Nephron (organoid): ENCODE measurements around the gene ARHGEF16.

Experiments used
- H3K27ac Mint-ChIP-seq, 3 experiments: 2 replicates each; pipeline ENCODE4 v1.8.0; 2020; ENCODE audit warnings: mixed read lengths in 3 of 3, mild to moderate bottlenecking in 2 of 3, moderate library complexity in 1 of 3
- H3K27me3 Mint-ChIP-seq: 2 replicates; pipeline ENCODE4 v1.8.0; 2021; ENCODE audit warnings: low read depth, mild to moderate bottlenecking, moderate library complexity, mixed read lengths
- H3K36me3 Mint-ChIP-seq: 2 replicates; pipeline ENCODE4 v1.8.0; 2020; ENCODE audit warnings: low read depth, mixed read lengths
- H3K4me1 Mint-ChIP-seq: 2 replicates; pipeline ENCODE4 v1.8.0; 2020; ENCODE audit warnings: mixed read lengths
- H3K4me3 Mint-ChIP-seq, 3 experiments: 2 replicates each; pipeline ENCODE4 v1.8.0; 2020; ENCODE audit warnings: mild to moderate bottlenecking in 3 of 3, mixed read lengths in 3 of 3, moderate library complexity in 2 of 3
- H3K9me3 Mint-ChIP-seq: 2 replicates; pipeline ENCODE4 v1.8.0; 2020; ENCODE audit warnings: mixed read lengths
- TF ChIP-seq, protein P1 (sequence below), 3 experiments: fragments of 200-600 bp; sonication (generic); IDR thresholded peaks; one replicate each; pipeline ENCODE4 v1.5.0; 2021; ENCODE audit warnings: antibody characterized with exemption in 3 of 3; ENCODE audit not compliant: unreplicated experiment in 3 of 3

ARHGEF16 gene

DNA sequence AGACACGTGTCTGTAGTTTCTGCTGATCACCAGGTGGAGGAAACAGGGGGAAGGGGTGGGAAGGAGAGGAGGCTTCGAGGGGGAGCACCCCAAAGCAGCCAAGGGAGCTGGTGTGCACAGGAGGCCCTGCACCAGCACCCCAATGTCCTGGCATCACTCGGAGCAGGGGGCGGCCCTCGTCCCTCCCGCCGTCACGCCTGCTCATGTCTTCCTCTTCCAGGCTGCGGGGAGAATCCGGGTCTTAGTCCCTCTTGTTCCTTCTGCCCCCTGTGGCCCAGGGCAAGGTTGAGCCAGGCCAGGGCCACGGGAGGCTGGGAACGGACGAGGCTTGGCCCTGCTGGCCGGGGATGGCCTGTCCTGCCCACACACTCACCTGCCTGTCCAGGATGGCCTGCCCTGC lies 21.4 kb upstream of the ARHGEF16 start:
- Mint-ChIP-seq H3K4me3 (no peak overlapping the region), H3K27ac (no peak overlapping the region), H3K27me3 (peaks cover 11% of the 10 kb centered on the region), H3K4me1 (no peaks in the 10 kb centered on the region), H3K36me3 (peaks cover 8% of the 10 kb centered on the region), H3K9me3 (no peaks in the 10 kb centered on the region)
- TF ChIP-seq, protein P1, sequence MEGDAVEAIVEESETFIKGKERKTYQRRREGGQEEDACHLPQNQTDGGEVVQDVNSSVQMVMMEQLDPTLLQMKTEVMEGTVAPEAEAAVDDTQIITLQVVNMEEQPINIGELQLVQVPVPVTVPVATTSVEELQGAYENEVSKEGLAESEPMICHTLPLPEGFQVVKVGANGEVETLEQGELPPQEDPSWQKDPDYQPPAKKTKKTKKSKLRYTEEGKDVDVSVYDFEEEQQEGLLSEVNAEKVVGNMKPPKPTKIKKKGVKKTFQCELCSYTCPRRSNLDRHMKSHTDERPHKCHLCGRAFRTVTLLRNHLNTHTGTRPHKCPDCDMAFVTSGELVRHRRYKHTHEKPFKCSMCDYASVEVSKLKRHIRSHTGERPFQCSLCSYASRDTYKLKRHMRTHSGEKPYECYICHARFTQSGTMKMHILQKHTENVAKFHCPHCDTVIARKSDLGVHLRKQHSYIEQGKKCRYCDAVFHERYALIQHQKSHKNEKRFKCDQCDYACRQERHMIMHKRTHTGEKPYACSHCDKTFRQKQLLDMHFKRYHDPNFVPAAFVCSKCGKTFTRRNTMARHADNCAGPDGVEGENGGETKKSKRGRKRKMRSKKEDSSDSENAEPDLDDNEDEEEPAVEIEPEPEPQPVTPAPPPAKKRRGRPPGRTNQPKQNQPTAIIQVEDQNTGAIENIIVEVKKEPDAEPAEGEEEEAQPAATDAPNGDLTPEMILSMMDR (IDR thresholded peaks at IDR 0.05; ENCODE audit: unreplicated experiment in 3 of 3) = no peak

DNA sequence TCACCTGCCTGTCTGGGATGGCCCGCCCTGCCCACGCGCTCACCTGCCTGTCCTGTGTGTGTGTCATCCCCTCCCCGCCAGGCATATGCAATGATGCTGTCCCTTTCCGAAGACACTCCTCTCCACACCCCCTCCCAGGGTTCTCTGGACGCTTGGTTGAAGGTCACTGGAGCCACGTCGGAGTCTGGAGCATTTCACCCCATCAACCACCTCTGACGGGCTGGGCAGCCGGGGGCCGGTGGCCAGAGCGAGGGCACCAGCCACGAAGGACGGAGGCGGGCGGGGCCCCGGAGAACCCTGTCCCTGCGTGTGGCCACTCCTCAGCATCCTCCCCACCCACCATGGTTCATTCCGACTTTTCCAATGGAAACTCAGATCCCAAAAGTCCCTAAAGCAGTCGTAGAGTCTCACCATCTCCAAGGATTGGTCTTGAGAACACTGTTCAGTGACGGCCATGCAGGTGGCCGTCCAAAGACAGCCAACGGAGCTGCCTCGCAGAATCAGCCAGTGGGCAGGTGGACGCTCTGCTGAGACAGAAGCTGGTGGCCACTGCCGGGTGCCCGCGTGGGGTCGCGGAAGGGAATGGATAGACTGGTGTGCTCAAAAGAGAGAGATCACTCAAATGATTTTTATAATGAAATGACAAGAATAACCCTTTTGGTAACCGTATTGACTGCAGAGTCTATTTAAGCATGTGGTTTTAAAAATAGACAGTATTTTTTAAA lies 20.7 kb upstream of the ARHGEF16 start:
- Mint-ChIP-seq H3K9me3 (no peaks in the 10 kb centered on the region), H3K36me3 (peaks cover 8% of the 10 kb centered on the region), H3K4me3 (no peak overlapping the region), H3K4me1 (no peaks in the 10 kb centered on the region), H3K27ac (no peak overlapping the region), H3K27me3 (peaks cover 11% of the 10 kb centered on the region)
- TF ChIP-seq, protein P1 (IDR thresholded peaks at IDR 0.05; ENCODE audit: unreplicated experiment in 3 of 3) = no peak

DNA sequence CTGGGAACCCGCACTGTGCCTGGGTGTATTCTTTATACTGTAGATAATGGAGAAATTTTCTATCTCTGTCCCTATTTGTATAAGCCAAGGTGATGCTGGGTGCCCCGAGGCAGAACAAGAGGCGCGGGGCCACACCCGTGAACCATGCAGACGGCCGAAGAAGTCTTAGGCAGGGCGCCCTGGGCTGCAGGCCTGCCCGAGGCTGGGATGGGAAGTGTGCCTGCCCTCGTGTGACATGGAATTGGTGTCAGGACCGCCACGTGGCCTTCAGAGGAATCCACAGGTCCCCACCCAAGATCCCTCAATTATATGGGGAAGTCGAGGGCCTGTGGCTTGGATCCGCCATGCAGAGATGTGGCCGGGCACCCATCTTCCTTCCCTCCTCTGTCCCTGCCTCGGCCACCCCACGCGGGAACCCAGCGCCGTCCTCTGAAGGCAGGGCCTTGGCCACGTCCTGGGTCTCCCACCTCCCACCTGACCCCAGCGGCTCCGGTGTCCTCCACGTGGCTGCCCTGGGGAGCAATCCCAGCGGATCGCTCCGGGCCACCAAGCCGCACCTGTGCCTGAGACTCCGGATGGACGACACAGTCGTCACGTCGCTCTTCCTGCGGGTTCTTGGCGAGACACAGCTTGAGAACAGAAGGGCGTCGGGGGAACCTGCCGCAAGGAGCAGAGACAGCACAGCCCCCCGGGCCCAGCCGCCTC lies 19.9 kb upstream of the ARHGEF16 start:
- Mint-ChIP-seq H3K4me1 (no peaks in the 10 kb centered on the region), H3K36me3 (peaks cover 8% of the 10 kb centered on the region), H3K27ac (no peak overlapping the region), H3K4me3 (no peak overlapping the region), H3K27me3 (peaks cover 14% of the 10 kb centered on the region), H3K9me3 (no peaks in the 10 kb centered on the region)
- TF ChIP-seq, protein P1 (IDR thresholded peaks at IDR 0.05; ENCODE audit: unreplicated experiment in 3 of 3) = no peak

DNA sequence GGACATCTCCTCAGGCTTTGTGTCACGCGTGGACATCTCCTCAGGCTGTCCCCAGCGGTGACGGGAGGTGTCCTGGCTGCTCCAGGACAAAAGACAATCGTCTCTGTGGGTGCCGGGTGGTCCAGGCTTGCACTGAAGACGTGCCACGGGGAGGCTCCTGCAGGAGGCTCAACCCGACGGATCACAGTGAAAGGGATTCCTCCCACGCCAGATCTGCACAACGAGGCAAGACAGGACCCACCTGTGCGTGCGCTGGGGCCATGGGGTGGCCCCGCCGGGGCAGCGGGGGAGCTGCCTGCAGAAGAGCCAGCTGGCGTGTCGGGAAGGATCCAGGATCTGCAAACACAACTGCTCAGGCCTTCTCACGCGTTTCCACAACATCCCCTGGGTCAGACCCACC lies 18.8 kb upstream of the ARHGEF16 start:
- Mint-ChIP-seq H3K27ac (no peak overlapping the region), H3K36me3 (peaks cover 8% of the 10 kb centered on the region), H3K9me3 (no peaks in the 10 kb centered on the region), H3K4me3 (no peak overlapping the region), H3K4me1 (no peaks in the 10 kb centered on the region), H3K27me3 (peaks cover 21% of the 10 kb centered on the region)
- TF ChIP-seq, protein P1 (IDR thresholded peaks at IDR 0.05; ENCODE audit: unreplicated experiment in 3 of 3) = no peak

DNA sequence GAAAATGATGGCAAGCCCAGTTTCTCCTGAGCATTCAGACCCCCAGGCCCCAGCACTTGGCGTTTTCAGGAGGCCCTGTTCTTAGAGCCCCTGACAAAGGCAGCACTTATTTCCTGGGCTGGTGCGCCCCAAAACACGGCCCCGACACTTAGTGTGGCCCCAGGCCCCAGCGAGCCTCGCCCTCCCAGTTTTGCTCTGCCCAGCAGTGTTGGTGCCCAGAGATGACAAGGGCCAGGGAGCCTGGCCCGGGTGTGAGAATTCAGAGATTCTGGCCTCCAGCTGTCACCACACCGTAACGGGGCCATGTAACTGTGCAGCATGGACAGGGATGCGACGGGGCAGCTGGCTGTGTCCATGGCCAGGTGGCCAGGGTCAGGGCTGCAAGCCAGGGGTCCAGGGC lies 18.0 kb upstream of the ARHGEF16 start:
- TF ChIP-seq, protein P1 (IDR thresholded peaks at IDR 0.05; ENCODE audit: unreplicated experiment in 3 of 3) = no peak
- H3K27ac Mint-ChIP-seq = no peak overlapping the region
- no peaks in the 10 kb centered on the region for H3K9me3 Mint-ChIP-seq
- peaks cover 8% of the 10 kb centered on the region for H3K36me3 Mint-ChIP-seq
- H3K4me3 Mint-ChIP-seq = no peak overlapping the region
- H3K4me1 Mint-ChIP-seq = no peaks in the 10 kb centered on the region
- peaks cover 28% of the 10 kb centered on the region for H3K27me3 Mint-ChIP-seq
